NOMO-1 (cell line): ENCODE results near the gene KATNB1.

Experiments used
- DNase-seq, 2 experiments: peaks; one replicate each; lab custom pipeline; 2025; ENCODE audit not compliant: unreplicated experiment in 2 of 2; lab: John Stamatoyannopoulos, UW

Gene KATNB1

GRCh38 chr16:57735755-57736418 lies at the start of gene KATNB1:
Gene KATNB1 (plus strand): TSS chr16:57735770. CDS start chr16:57737244, 1,474 bp downstream.
- no peak for DNase-seq

- DNase-seq = no peak
Measured at GRCh38 chr16:57686577-57686976, 49.0 kb upstream of the KATNB1 start.

- no peak for DNase-seq
Measured at GRCh38 chr16:57687363-57687929, 48.1 kb upstream of the KATNB1 start.

GRCh38 chr16:57688487-57688986 lies 47.0 kb upstream of the KATNB1 start:
- DNase-seq = no peak

- no peak for DNase-seq
Measured at GRCh38 chr16:57688987-57689761, 46.4 kb upstream of the KATNB1 start.

GRCh38 chr16:57689762-57690558 lies 45.6 kb upstream of the KATNB1 start:
- DNase-seq = peak; percentile 87 to 88

- DNase-seq = no peak
Measured at GRCh38 chr16:57690782-57691471, 44.6 kb upstream of the KATNB1 start.

GRCh38 chr16:57692636-57693035 lies 42.9 kb upstream of the KATNB1 start:
- no peak for DNase-seq

GRCh38 chr16:57693550-57693949 lies 42.0 kb upstream of the KATNB1 start:
- no peak for DNase-seq

GRCh38 chr16:57694231-57694724 lies 41.3 kb upstream of the KATNB1 start:
- DNase-seq = no peak

GRCh38 chr16:57694725-57695679 lies 40.6 kb upstream of the KATNB1 start, which contains the start of gene DRC7:
Gene DRC7 (plus strand): TSS chr16:57694806. CDS start chr16:57697950, 3,144 bp downstream.
- DNase-seq = peak; percentile 83 to 86

- no peak for DNase-seq
Measured at GRCh38 chr16:57695680-57696069, 39.9 kb upstream of the KATNB1 start.

GRCh38 chr16:57696240-57696639 lies 39.3 kb upstream of the KATNB1 start:
- DNase-seq = no peak

- no peak for DNase-seq
Measured at GRCh38 chr16:57697896-57698537, 37.6 kb upstream of the KATNB1 start.

- no peak for DNase-seq
Measured at GRCh38 chr16:57698812-57699405, 36.7 kb upstream of the KATNB1 start.

- no peak for DNase-seq
Measured at GRCh38 chr16:57699481-57699880, 36.1 kb upstream of the KATNB1 start.

- DNase-seq = no peak
Measured at GRCh38 chr16:57699899-57700298, 35.7 kb upstream of the KATNB1 start.
